H9 (cell line): ENCODE data around the gene TMEM91. TPM values are rescaled to one million over a fixed set of nuclear protein-coding genes. Genes with fewer than 3 reads are reported as not detected.

ENCODE experiments used
- DNase-seq: peaks from one replicate; pipeline ENCODE4 v3.0.0-alpha.2; 2017
- H2AFZ ChIP-seq: one replicate; pipeline ENCODE4 v1.6.1; 2013; ENCODE audit warnings: mild to moderate bottlenecking, low read length, control low read depth, moderate library complexity
- H2AK5ac ChIP-seq: 2 replicates; pipeline ENCODE4 v1.6.1; 2013; ENCODE audit warnings: low read length, control low read depth, mixed read lengths; ENCODE audit not compliant: insufficient read length
- H2BK120ac ChIP-seq: one replicate; pipeline ENCODE4 v1.6.1; 2013; ENCODE audit warnings: low read depth, mild to moderate bottlenecking, low read length, control low read depth, inconsistent platforms; ENCODE audit not compliant: poor library complexity, severe bottlenecking
- H2BK12ac ChIP-seq: 2 replicates; pipeline ENCODE4 v1.6.1; 2013; ENCODE audit warnings: low read length, control low read depth, mixed read lengths, low read depth; ENCODE audit not compliant: insufficient read length
- H2BK15ac ChIP-seq: 2 replicates; pipeline ENCODE4 v1.6.1; 2013; ENCODE audit warnings: low read depth, low read length, control low read depth
- H2BK20ac ChIP-seq: one replicate; pipeline ENCODE4 v1.6.1; 2013; ENCODE audit warnings: low read depth, mild to moderate bottlenecking, low read length, control low read depth, inconsistent platforms; ENCODE audit not compliant: poor library complexity, severe bottlenecking
- H2BK5ac ChIP-seq: 2 replicates; pipeline ENCODE4 v1.6.1; 2013; ENCODE audit warnings: low read length, control low read depth, mixed read lengths; ENCODE audit not compliant: insufficient read length
- H3K14ac ChIP-seq: 2 replicates; pipeline ENCODE4 v1.6.1; 2013; ENCODE audit warnings: low read length, control low read depth; ENCODE audit not compliant: insufficient read depth
- H3K18ac ChIP-seq: 2 replicates; pipeline ENCODE4 v1.6.1; 2013; ENCODE audit warnings: low read depth, mild to moderate bottlenecking, mixed read lengths, low read length, control low read depth; ENCODE audit not compliant: insufficient read length
- H3K23ac ChIP-seq: 2 replicates; pipeline ENCODE4 v1.6.1; 2013; ENCODE audit warnings: low read length, control low read depth, mixed read lengths, low read depth; ENCODE audit not compliant: insufficient read length
- H3K23me2 ChIP-seq: 2 replicates; pipeline ENCODE4 v1.6.1; 2013; ENCODE audit warnings: low read depth, mild to moderate bottlenecking, mixed read lengths, low read length, control low read depth; ENCODE audit not compliant: insufficient read length, poor library complexity, severe bottlenecking
- H3K27ac ChIP-seq: 2 replicates; pipeline ENCODE4 v1.5.1; 2013; ENCODE audit warnings: low read length, control low read depth, mixed read lengths, low read depth; ENCODE audit not compliant: insufficient read length
- H3K27me3 ChIP-seq: 2 replicates; pipeline ENCODE4 v1.6.1; 2013; ENCODE audit warnings: low read length, control low read depth, inconsistent platforms; ENCODE audit not compliant: insufficient read depth
- H3K4ac ChIP-seq: 2 replicates; pipeline ENCODE4 v1.6.1; 2013; ENCODE audit warnings: low read depth, mild to moderate bottlenecking, control low read depth, inconsistent platforms, low read length, moderate library complexity
- H3K4me1 ChIP-seq: 2 replicates; pipeline ENCODE4 v1.6.1; 2013; ENCODE audit warnings: low read length, control low read depth, inconsistent platforms; ENCODE audit not compliant: insufficient read depth
- H3K4me2 ChIP-seq: 2 replicates; pipeline ENCODE4 v1.6.1; 2013; ENCODE audit warnings: low read length, control low read depth, mixed read lengths; ENCODE audit not compliant: insufficient read length, insufficient read depth
- H3K56ac ChIP-seq: 2 replicates; pipeline ENCODE4 v1.6.1; 2013; ENCODE audit warnings: low read depth, mild to moderate bottlenecking, mixed read lengths, low read length, control low read depth; ENCODE audit not compliant: insufficient read length
- H3K79me1 ChIP-seq: 2 replicates; pipeline ENCODE4 v1.6.1; 2013; ENCODE audit warnings: low read depth, mild to moderate bottlenecking, moderate library complexity, low read length, control low read depth, inconsistent platforms; ENCODE audit not compliant: insufficient read depth, poor library complexity, severe bottlenecking
- H3K79me2 ChIP-seq: 2 replicates; pipeline ENCODE4 v1.6.1; 2013; ENCODE audit warnings: low read length, control low read depth, inconsistent platforms; ENCODE audit not compliant: insufficient read depth
- H3K9ac ChIP-seq: 2 replicates; pipeline ENCODE4 v1.6.1; 2013; ENCODE audit warnings: low read length, control low read depth, mixed read lengths; ENCODE audit not compliant: insufficient read length; ENCODE audit errors: extremely low read depth
- H3K9me3 ChIP-seq: one replicate; pipeline ENCODE4 v1.6.1; 2013; ENCODE audit warnings: low read depth, low read length, inconsistent platforms; ENCODE audit not compliant: control insufficient read depth
- H3T11ph ChIP-seq: one replicate; pipeline ENCODE4 v1.6.1; 2013; ENCODE audit warnings: mild to moderate bottlenecking, low read length, control low read depth, inconsistent platforms
- H4K20me1 ChIP-seq: one replicate; pipeline ENCODE4 v1.6.1; 2013; ENCODE audit not compliant: control insufficient read depth, insufficient read length, insufficient read depth
- H4K5ac ChIP-seq: 2 replicates; pipeline ENCODE4 v1.6.1; 2013; ENCODE audit warnings: low read depth, mild to moderate bottlenecking, mixed read lengths, low read length, control low read depth; ENCODE audit not compliant: insufficient read length
- H4K8ac ChIP-seq: replicated peaks from 2 replicates; pipeline ENCODE4 v1.6.1; 2013; ENCODE audit warnings: low read length, control low read depth, mixed read lengths, low read depth; ENCODE audit not compliant: insufficient read length
- H4K91ac ChIP-seq: 2 replicates; pipeline ENCODE4 v1.6.1; 2013; ENCODE audit warnings: low read depth, mild to moderate bottlenecking, moderate library complexity, mixed read lengths, low read length, control low read depth; ENCODE audit not compliant: insufficient read length
- H3K27ac Mint-ChIP-seq, 3 experiments: 2 replicates in 2 of 3; 3 replicates in 1 of 3; pipeline ENCODE4 v1.8.0; 2020 to 2021; ENCODE audit warnings: mixed read lengths in 3 of 3, mild to moderate bottlenecking in 1 of 3, moderate library complexity in 1 of 3
- H3K27me3 Mint-ChIP-seq: 2 replicates; pipeline ENCODE4 v1.8.0; 2021; ENCODE audit warnings: low read depth, mild to moderate bottlenecking, moderate library complexity, mixed read lengths
- H3K36me3 Mint-ChIP-seq, 3 experiments: 2 replicates in 2 of 3; 3 replicates in 1 of 3; pipeline ENCODE4 v1.8.0; 2020 to 2021; ENCODE audit warnings: low read depth in 3 of 3, mixed read lengths in 3 of 3; ENCODE audit not compliant: insufficient read depth in 1 of 3
- H3K4me1 Mint-ChIP-seq, 2 experiments: 2 replicates each; pipeline ENCODE4 v1.8.0; 2020; ENCODE audit warnings: mixed read lengths in 2 of 2
- H3K4me3 Mint-ChIP-seq, 2 experiments: 2 replicates in 1 of 2; 3 replicates in 1 of 2; pipeline ENCODE4 v1.8.0; 2020 to 2021; ENCODE audit warnings: mild to moderate bottlenecking in 2 of 2, mixed read lengths in 2 of 2, moderate library complexity in 1 of 2
- H3K9me3 Mint-ChIP-seq, 2 experiments: 2 replicates in 1 of 2; 3 replicates in 1 of 2; pipeline ENCODE4 v1.8.0; 2020; ENCODE audit warnings: mild to moderate bottlenecking in 2 of 2, mixed read lengths in 2 of 2, moderate library complexity in 1 of 2
- WGBS: extraction: QIAGEN DNeasy Blood & Tissue Kit; methylation state at CpG from one replicate; pipeline ENCODE4 v1.1.7; 2013; ENCODE audit warnings: missing lambda C conversion rate, low lambda C conversion rate, mixed read lengths; ENCODE audit not compliant: insufficient read length; ENCODE audit errors: extremely low coverage; 5-methylcytosine and 5-hydroxymethylcytosine counted together
- total RNA-seq: library from RNA; stranded (reverse); gene quantifications from 2 replicates; pipeline ENCODE4 v1.2.1, GENCODE V29; 2021
- TF ChIP-seq, protein P1 (sequence below): fragments of 200-600 bp; sonication (generic); conservative IDR thresholded peaks from 3 replicates; pipeline ENCODE4 v1.8.0; 2021; ENCODE audit warnings: antibody characterized with exemption, mild to moderate bottlenecking

The TMEM91 gene
- total RNA-seq, 1 experiment from 2014 or later: 5.7 TPM

DNA sequence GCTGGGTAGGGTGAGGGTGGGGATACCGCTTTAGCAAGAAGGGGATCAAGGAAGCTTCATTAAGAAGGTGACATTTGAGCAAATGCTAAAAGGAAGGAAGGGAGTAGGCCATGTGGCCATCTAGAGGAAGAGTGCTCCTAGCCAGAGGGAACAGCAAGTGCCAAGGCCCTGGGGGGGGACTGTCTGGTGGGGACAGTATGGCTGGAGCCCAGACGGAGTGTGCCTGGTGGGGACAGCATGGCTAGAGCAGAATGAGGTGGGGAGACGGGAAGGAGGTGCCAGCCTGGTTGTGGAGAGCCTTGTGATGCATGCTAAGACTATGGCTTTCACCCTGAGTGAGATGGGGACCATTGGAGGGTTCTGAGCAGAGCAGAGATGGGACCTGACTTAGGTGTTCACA lies 20.5 kb upstream of the TMEM91 start:
- no peak overlapping the region for H4K8ac ChIP-seq
- WGBS: no CpG with 5 or more reads among the region's 3 CpGs
- peaks cover 31% of the 10 kb centered on the region for H3K27me3 Mint-ChIP-seq

More for the DNA sequence above, 20.5 kb upstream of the TMEM91 start:
- H2BK12ac ChIP-seq: no peak overlapping the region
- H3K9me3 ChIP-seq: no peaks in the 10 kb centered on the region
- H3K56ac ChIP-seq: no peak overlapping the region
- H3K4me1 ChIP-seq: no peaks in the 10 kb centered on the region; the same call in 1 of the 2 replicates
- H4K20me1 ChIP-seq: no peaks in the 10 kb centered on the region
- no peak overlapping the region for H3K4ac ChIP-seq
- no peak overlapping the region for H3K23ac ChIP-seq
- DNase-seq: no peak
- TF ChIP-seq, protein P1, sequence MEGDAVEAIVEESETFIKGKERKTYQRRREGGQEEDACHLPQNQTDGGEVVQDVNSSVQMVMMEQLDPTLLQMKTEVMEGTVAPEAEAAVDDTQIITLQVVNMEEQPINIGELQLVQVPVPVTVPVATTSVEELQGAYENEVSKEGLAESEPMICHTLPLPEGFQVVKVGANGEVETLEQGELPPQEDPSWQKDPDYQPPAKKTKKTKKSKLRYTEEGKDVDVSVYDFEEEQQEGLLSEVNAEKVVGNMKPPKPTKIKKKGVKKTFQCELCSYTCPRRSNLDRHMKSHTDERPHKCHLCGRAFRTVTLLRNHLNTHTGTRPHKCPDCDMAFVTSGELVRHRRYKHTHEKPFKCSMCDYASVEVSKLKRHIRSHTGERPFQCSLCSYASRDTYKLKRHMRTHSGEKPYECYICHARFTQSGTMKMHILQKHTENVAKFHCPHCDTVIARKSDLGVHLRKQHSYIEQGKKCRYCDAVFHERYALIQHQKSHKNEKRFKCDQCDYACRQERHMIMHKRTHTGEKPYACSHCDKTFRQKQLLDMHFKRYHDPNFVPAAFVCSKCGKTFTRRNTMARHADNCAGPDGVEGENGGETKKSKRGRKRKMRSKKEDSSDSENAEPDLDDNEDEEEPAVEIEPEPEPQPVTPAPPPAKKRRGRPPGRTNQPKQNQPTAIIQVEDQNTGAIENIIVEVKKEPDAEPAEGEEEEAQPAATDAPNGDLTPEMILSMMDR: no peak
- H3K4me3 Mint-ChIP-seq: peak overlapping the region in 1 of 2 experiments; percentile 43; a peak in 1 of 5 replicates
- H3K27ac Mint-ChIP-seq: 0 out of 7 replicates have a peak overlapping the region, but pooled peaks of 1 of the 3 experiments have one; percentile 34
- H3K27me3 ChIP-seq: peaks cover 8% of the 10 kb centered on the region; the same call in 1 of the 2 replicates
- no peak overlapping the region for H3K14ac ChIP-seq
- H2BK20ac ChIP-seq: no peak overlapping the region
- H3K9ac ChIP-seq: no peak overlapping the region
- no peaks in the 10 kb centered on the region; a peak in 1 of 5 replicates for H3K9me3 Mint-ChIP-seq
- no peak overlapping the region for H2BK15ac ChIP-seq
- no peaks in the 10 kb centered on the region for H3K79me2 ChIP-seq
- H3K4me1 Mint-ChIP-seq: peaks cover 17 to 18% of the 10 kb centered on the region in 2 experiments
- no peak overlapping the region for H3K27ac ChIP-seq
- no peak overlapping the region for H2BK5ac ChIP-seq
- peaks cover 0 to 10% (median 2%) of the 10 kb centered on the region in 3 experiments; a peak in 4 of 7 replicates for H3K36me3 Mint-ChIP-seq
- H2AFZ ChIP-seq: no peak overlapping the region
- no peaks in the 10 kb centered on the region for H3K79me1 ChIP-seq
- no peak overlapping the region for H4K5ac ChIP-seq
- H3K18ac ChIP-seq: no peak overlapping the region
- no peak overlapping the region for H3T11ph ChIP-seq
- no peak overlapping the region for H2AK5ac ChIP-seq
- no peak overlapping the region for H2BK120ac ChIP-seq
- no peak overlapping the region for H4K91ac ChIP-seq
- peaks cover 24% of the 10 kb centered on the region for H3K23me2 ChIP-seq
- no peak overlapping the region for H3K4me2 ChIP-seq
